Measurements from ENCODE around the gene ZNF142. TPM values are rescaled to one million over a fixed set of nuclear protein-coding genes. Genes with fewer than 3 reads are reported as not detected.

Gene ZNF142
- total and polyA plus RNA-seq, 9 donors, result 7.0 to 33.9 (median 21.0) TPM

- intact Hi-C loops (cut with DNase I), result no loop called here
- Histone ChIP-seq H3K4me1 (ENCODE audit: insufficient read depth) (no peaks in the 10 kb centered on the region), H3K27me3 (no peaks in the 10 kb centered on the region), H3K36me3 (no peaks in the 10 kb centered on the region), H3K9me3 (no peaks in the 10 kb centered on the region), H3K27ac (no peak overlapping the region), H3K4me3 (no peak overlapping the region)
- no peak for TF ChIP-seq POLR2A (IDR thresholded peaks at IDR 0.05)
- TF ChIP-seq CTCF (IDR thresholded peaks at IDR 0.05), result no peak
- TF ChIP-seq EP300 (IDR thresholded peaks at IDR 0.05), result no peak
- DNase-seq, result no peak
- 78 to 87% (median 83%) methylated on average over 15 to 17 of the region's 17 CpGs for WGBS, 3 donors
These were observed 16.6 kb downstream of the ZNF142 start for GRCh38 chr2:218642786-218643185.

GRCh38 chr2:218642121-218642656 lies 17.2 kb downstream of the ZNF142 start:
- no peaks in the 10 kb centered on the region for H3K27me3 ChIP-seq
- no peaks in the 10 kb centered on the region for H3K9me3 ChIP-seq
- no peaks in the 10 kb centered on the region for H3K4me1 ChIP-seq (ENCODE audit: insufficient read depth)
- no peaks in the 10 kb centered on the region for H3K36me3 ChIP-seq
- no peak for DNase-seq
- intact Hi-C loops (cut with DNase I), result no loop called here
- TF ChIP-seq POLR2A (IDR thresholded peaks at IDR 0.05) (no peak), EP300 (IDR thresholded peaks at IDR 0.05) (no peak), CTCF (IDR thresholded peaks at IDR 0.05) (no peak)
- no peak overlapping the region for H3K27ac ChIP-seq
- 88 to 90% (median 88%) methylated on average over 13 to 18 of the region's 18 CpGs for WGBS, 3 donors
- no peak overlapping the region for H3K4me3 ChIP-seq

DNA sequence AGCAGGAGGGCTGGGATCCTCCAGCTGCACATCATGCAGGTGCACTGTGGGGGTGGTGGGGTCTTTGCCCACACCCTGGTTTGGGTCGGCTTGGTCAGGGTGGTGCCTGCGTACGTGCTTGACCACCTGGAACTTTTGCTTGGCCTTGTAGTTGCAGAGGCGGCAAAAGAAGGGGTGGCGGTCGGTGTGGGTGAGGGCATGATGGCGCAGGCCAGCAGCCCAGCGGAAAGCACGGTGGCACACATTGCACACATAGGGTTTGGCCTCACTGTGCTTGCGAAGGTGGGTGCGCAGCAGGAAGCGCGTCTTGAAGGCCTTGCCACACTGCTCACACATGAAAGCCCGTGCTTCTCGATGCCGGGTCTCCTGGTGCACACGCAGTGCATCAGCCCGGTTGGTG lies 21.1 kb downstream of the ZNF142 start:
- Histone ChIP-seq H3K9me3 (no peaks in the 10 kb centered on the region), H3K4me1 (ENCODE audit: insufficient read depth) (no peaks in the 10 kb centered on the region), H3K27me3 (no peaks in the 10 kb centered on the region), H3K36me3 (no peaks in the 10 kb centered on the region), H3K4me3 (no peak overlapping the region), H3K27ac (no peak overlapping the region)
- 93 to 97% (median 95%) methylated on average over 18 of the region's 18 CpGs for WGBS, 3 donors
- intact Hi-C loops (cut with DNase I), result no loop called here
- no peak for DNase-seq
- TF ChIP-seq CTCF (IDR thresholded peaks at IDR 0.05), result no peak
- no peak for TF ChIP-seq EP300 (IDR thresholded peaks at IDR 0.05)
- no peak for TF ChIP-seq POLR2A (IDR thresholded peaks at IDR 0.05)

DNA sequence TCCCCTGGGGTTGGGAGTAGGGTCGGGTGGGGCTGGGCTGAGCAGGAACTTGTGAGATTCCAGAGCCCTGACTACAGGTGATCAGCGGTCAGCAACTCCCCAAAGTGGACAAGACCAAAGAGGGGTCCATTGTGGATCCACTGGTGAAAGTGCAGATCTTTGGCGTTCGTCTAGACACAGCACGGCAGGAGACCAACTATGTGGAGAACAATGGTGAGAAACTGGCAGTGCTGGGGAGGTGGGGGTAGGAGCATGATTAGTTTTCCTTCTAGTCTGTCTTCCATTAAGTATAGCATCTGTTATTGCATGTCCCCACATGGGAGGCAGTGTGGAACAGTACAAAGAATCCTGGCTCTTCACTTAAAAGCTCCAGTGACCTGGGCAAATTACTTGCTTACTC lies 23.7 kb downstream of the ZNF142 start:
- no peak overlapping the region for H3K4me3 ChIP-seq
- intact Hi-C loops (cut with DNase I), result no loop called here
- H3K36me3 ChIP-seq, result no peaks in the 10 kb centered on the region
- H3K27me3 ChIP-seq, result no peaks in the 10 kb centered on the region
- no peaks in the 10 kb centered on the region for H3K4me1 ChIP-seq (ENCODE audit: insufficient read depth)
- no peak overlapping the region for H3K27ac ChIP-seq
- no peak for TF ChIP-seq POLR2A (IDR thresholded peaks at IDR 0.05)
- TF ChIP-seq CTCF (IDR thresholded peaks at IDR 0.05), result no peak
- TF ChIP-seq EP300 (IDR thresholded peaks at IDR 0.05), result no peak
- H3K9me3 ChIP-seq, result no peaks in the 10 kb centered on the region
- WGBS, 3 donors, result 86 to 91% (median 88%) methylated on average over 5 of the region's 5 CpGs
- DNase-seq, result no peak
